DMS53 treated with DMSO at 0.1 percent for 48 hours (cell line): Measurements from ENCODE around the gene KRT4.

Experiments
- DNase-seq: peaks from one replicate; lab custom pipeline; 2025; ENCODE audit not compliant: unreplicated experiment; lab: John Stamatoyannopoulos, UW

The KRT4 gene

GRCh38 chr12:52822771-52823510, 9.0 kb upstream of the KRT4 start:
- no peak for DNase-seq

- no peak for DNase-seq
These were observed 8.1 kb upstream of the KRT4 start for GRCh38 chr12:52821826-52822660.

- no peak for DNase-seq
These were observed 7.3 kb upstream of the KRT4 start for GRCh38 chr12:52821071-52821730.

GRCh38 chr12:52820521-52820920, 6.6 kb upstream of the KRT4 start:
- no peak for DNase-seq

GRCh38 chr12:52819731-52820510, 6.0 kb upstream of the KRT4 start:
- no peak for DNase-seq

GRCh38 chr12:52818887-52819420, 5.0 kb upstream of the KRT4 start:
- no peak for DNase-seq

- no peak for DNase-seq
These were observed 4.5 kb upstream of the KRT4 start for GRCh38 chr12:52818388-52818787.

GRCh38 chr12:52817699-52818238, 3.9 kb upstream of the KRT4 start:
- DNase-seq, result no peak

- no peak for DNase-seq
These were observed 3.2 kb upstream of the KRT4 start for GRCh38 chr12:52817003-52817698.

- no peak for DNase-seq
These were observed 2.0 kb upstream of the KRT4 start for GRCh38 chr12:52815676-52816588.

- no peak for DNase-seq
These were observed 1.2 kb upstream of the KRT4 start for GRCh38 chr12:52815161-52815560.

GRCh38 chr12:52814710-52815155, 817 bp upstream of the KRT4 start:
- no peak for DNase-seq

- no peak for DNase-seq
These were observed 605 bp downstream of the KRT4 start for GRCh38 chr12:52813203-52813819.

GRCh38 chr12:52812749-52813148, 1.2 kb downstream of the KRT4 start:
- no peak for DNase-seq

- DNase-seq, result no peak
These were observed 1.9 kb downstream of the KRT4 start for GRCh38 chr12:52812073-52812400.

GRCh38 chr12:52811191-52812072, 2.5 kb downstream of the KRT4 start:
- DNase-seq, result no peak

GRCh38 chr12:52810554-52810953, 3.4 kb downstream of the KRT4 start:
- DNase-seq, result no peak

- no peak for DNase-seq
These were observed 4.8 kb downstream of the KRT4 start for GRCh38 chr12:52809166-52809565.
